SK-N-SH (cell line): ENCODE measurements around the gene PIK3R1. TPM values are rescaled to one million over a fixed set of nuclear protein-coding genes. Genes with fewer than 3 reads are reported as not detected.

ENCODE experiments used
- CTCF ChIA-PET: fragments of 300-600, 350-600 bp; formaldehyde crosslinking; extraction: SDS; loops from one replicate; lab custom pipeline; 2021; lab: Yijun Ruan, JAX
- POLR2A ChIA-PET: fragments of 350-600 bp; sonication (Branson Sonifier 250); formaldehyde crosslinking; extraction: SDS; loops from one replicate; lab custom pipeline; 2020; ENCODE audit warnings: antibody characterized with exemption, inconsistent platforms; lab: Yijun Ruan, JAX
- DNase-seq: peaks from one replicate; pipeline ENCODE4 v3.0.0; 2012
- H2AFZ ChIP-seq: fragments of 200-600 bp; sonication (generic); 2 replicates; pipeline ENCODE4 v1.8.1; 2016; ENCODE audit warnings: antibody characterized with exemption, mild to moderate bottlenecking, low read depth
- H3F3A ChIP-seq: fragments of 200-600 bp; sonication (generic); replicated peaks from 2 replicates; pipeline ENCODE3; 2016; ENCODE audit warnings: antibody characterized with exemption, mild to moderate bottlenecking; ENCODE audit not compliant: insufficient read depth
- H3K27ac ChIP-seq, 2 experiments: fragments of 200-500 bp in 1 of 2; fragments of 200-600 bp in 1 of 2; sonication (Bioruptor generic) in 1 of 2; sonication (generic), shearing (Covaris generic) in 1 of 2; 2 replicates each; pipeline versions ENCODE4 v1.5.1 to v1.6.1; 2014 to 2016; ENCODE audit warnings: low read depth in 2 of 2, inconsistent platforms in 1 of 2, low read length in 1 of 2, mild to moderate bottlenecking in 1 of 2, mixed read lengths in 1 of 2
- H3K27me3 ChIP-seq: fragments of 200-600 bp; sonication (generic), shearing (Covaris generic); 2 replicates; pipeline ENCODE4 v1.6.1; 2016; ENCODE audit warnings: mixed run types; ENCODE audit not compliant: insufficient read depth
- H3K36me3 ChIP-seq, 2 experiments: fragments of 200-500 bp in 1 of 2; fragments of 200-600 bp in 1 of 2; sonication (Bioruptor generic) in 1 of 2; sonication (generic) in 1 of 2; replicated peaks in 1 of 2; 2 replicates each; pipeline versions ENCODE3 to v1.5.1; 2014 to 2016; ENCODE audit warnings: low read length in 1 of 2, mild to moderate bottlenecking in 1 of 2; ENCODE audit not compliant: insufficient read depth in 2 of 2, control insufficient read depth in 1 of 2
- H3K4me1 ChIP-seq, 2 experiments: fragments of 200-500 bp in 1 of 2; fragments of 200-600 bp in 1 of 2; sonication (Bioruptor generic) in 1 of 2; sonication (generic), shearing (Covaris generic) in 1 of 2; 2 replicates each; pipeline versions ENCODE4 v1.5.1 to v1.6.1; 2014 to 2016; ENCODE audit warnings: low read depth in 1 of 2, low read length in 1 of 2, mixed run types in 1 of 2; ENCODE audit not compliant: insufficient read depth in 2 of 2, control insufficient read depth in 1 of 2
- H3K4me2 ChIP-seq: fragments of 200-600 bp; sonication (generic), shearing (Covaris generic); 2 replicates; pipeline ENCODE4 v1.6.1; 2017; ENCODE audit warnings: mixed run types
- H3K4me3 ChIP-seq, 2 experiments: fragments of 200-500 bp in 1 of 2; fragments of 200-600 bp in 1 of 2; sonication (Bioruptor generic) in 1 of 2; sonication (generic), shearing (Covaris generic) in 1 of 2; 2 replicates each; pipeline versions ENCODE4 v1.5.1 to v1.8.1; 2014 to 2016; ENCODE audit warnings: low read depth in 2 of 2, inconsistent platforms in 1 of 2, low read length in 1 of 2, mild to moderate bottlenecking in 1 of 2, mixed read lengths in 1 of 2, moderate library complexity in 1 of 2
- H3K79me2 ChIP-seq: fragments of 200-600 bp; sonication (generic); 2 replicates; pipeline ENCODE4 v1.8.1; 2017; ENCODE audit warnings: mild to moderate bottlenecking; ENCODE audit not compliant: insufficient read depth
- H3K9ac ChIP-seq: fragments of 200-600 bp; sonication (generic); 2 replicates; pipeline ENCODE4 v1.6.1; 2017; ENCODE audit warnings: mixed run types
- H3K9me2 ChIP-seq: fragments of 200-600 bp; sonication (generic); 2 replicates; pipeline ENCODE4 v1.6.1; 2017; ENCODE audit warnings: mixed run types
- H3K9me3 ChIP-seq: fragments of 200-600 bp; sonication (generic); 2 replicates; pipeline ENCODE4 v1.6.1; 2017; ENCODE audit warnings: mixed run types, mild to moderate bottlenecking, moderate library complexity
- H4K20me1 ChIP-seq: fragments of 200-600 bp; sonication (generic); 2 replicates; pipeline ENCODE4 v1.6.1; 2017; ENCODE audit warnings: mild to moderate bottlenecking, mixed run types; ENCODE audit not compliant: insufficient read depth
- FOSL2 ChIP-seq: IDR thresholded peaks from 2 replicates; pipeline ENCODE4 v1.4.0; 2012; ENCODE audit warnings: low read depth, mild to moderate bottlenecking, moderate library complexity, borderline replicate concordance
- FOXJ3 ChIP-seq: sonication (generic); formaldehyde crosslinking; IDR thresholded peaks from 2 replicates; pipeline ENCODE4 v1.5.1; 2020; ENCODE audit warnings: mild to moderate bottlenecking, missing genetic modification reagents
- FOXM1 ChIP-seq: IDR thresholded peaks from 2 replicates; pipeline ENCODE4 v1.4.0; 2012; ENCODE audit warnings: low read depth, mild to moderate bottlenecking
- GATA2 ChIP-seq: sonication (generic); formaldehyde crosslinking; IDR thresholded peaks from 2 replicates; pipeline ENCODE4 v1.5.0; 2020; ENCODE audit warnings: mild to moderate bottlenecking, missing genetic modification reagents
- MEF2A ChIP-seq: IDR thresholded peaks from 2 replicates; pipeline ENCODE4 v1.4.0; 2012; ENCODE audit warnings: low read depth, borderline replicate concordance
- MXI1 ChIP-seq: IDR thresholded peaks from 2 replicates; pipeline ENCODE4 v1.6.1; 2012; ENCODE audit warnings: mild to moderate bottlenecking, low read depth, low read length, improper control_type of control experiment
- NRF1 ChIP-seq: IDR thresholded peaks from 2 replicates; pipeline ENCODE4 v1.6.1; 2012; ENCODE audit warnings: low read depth, mild to moderate bottlenecking, low read length
- POLR2AphosphoS5 ChIP-seq: IDR thresholded peaks from 2 replicates; pipeline ENCODE4 v1.6.1; 2012; ENCODE audit warnings: low read depth, low read length
- RAD21 ChIP-seq: IDR thresholded peaks from 2 replicates; pipeline ENCODE4 v1.6.1; 2012; ENCODE audit warnings: mild to moderate bottlenecking, low read length
- RCOR1 ChIP-seq: fragments of 150-350 bp; IDR thresholded peaks from 2 replicates; pipeline ENCODE4 v1.6.1; 2017; ENCODE audit warnings: antibody characterized with exemption, low read length
- REST ChIP-seq: IDR thresholded peaks from 2 replicates; pipeline ENCODE4 v1.6.1; 2012; ENCODE audit warnings: mild to moderate bottlenecking, low read depth, low read length, moderate library complexity
- RFX5 ChIP-seq: IDR thresholded peaks from 2 replicates; pipeline ENCODE4 v1.6.1; 2012; ENCODE audit warnings: mild to moderate bottlenecking, improper control_type of control experiment, low read length
- TEAD4 ChIP-seq: IDR thresholded peaks from 2 replicates; pipeline ENCODE4 v1.4.0; 2012; ENCODE audit warnings: mild to moderate bottlenecking, borderline replicate concordance; ENCODE audit not compliant: insufficient read depth
- WGBS: methylation state at CpG from one replicate; pipeline ENCODE4 v1.1.6; 2017; ENCODE audit warnings: low lambda C conversion rate; 5-methylcytosine and 5-hydroxymethylcytosine counted together
- polyA plus RNA-seq, 3 experiments: library from polyadenylated mRNA; depleted of rRNA; stranded (reverse); fragments of >200 nt; gene quantifications; 2 replicates each; pipeline ENCODE4 v1.2.3, GENCODE V29; 2012
- TF ChIP-seq, protein P1 (sequence below): IDR thresholded peaks from 2 replicates; pipeline ENCODE4 v1.4.0; 2012; ENCODE audit warnings: low read depth
- TF ChIP-seq, protein P2 (sequence below): IDR thresholded peaks from 2 replicates; pipeline ENCODE4 v1.4.0; 2012; ENCODE audit warnings: low read depth, borderline replicate concordance
- TF ChIP-seq, protein P3 (sequence below): fragments of 150-350 bp; IDR thresholded peaks from 2 replicates; pipeline ENCODE4 v1.6.1; 2016; ENCODE audit warnings: mild to moderate bottlenecking, low read depth, low read length

The PIK3R1 gene
- polyA plus RNA-seq, 1 of the 3 experiments (the other 2 are of a cell fraction) = 2.0 TPM

- H3K9ac ChIP-seq = peak overlapping the region; percentile 16; the same call in 1 of the 2 replicates
- peaks cover 7 to 17% of the 10 kb centered on the region in 2 experiments; a peak in 3 of 4 replicates for H3K4me1 ChIP-seq
- no peak for TF ChIP-seq NRF1
- peak; percentile 45 for TF ChIP-seq MXI1
- TF ChIP-seq GATA2 (CRISPR knock-in tag) = peak; percentile 58; the same call in 1 of the 2 replicates
- TF ChIP-seq REST = no peak
- TF ChIP-seq, protein P1, sequence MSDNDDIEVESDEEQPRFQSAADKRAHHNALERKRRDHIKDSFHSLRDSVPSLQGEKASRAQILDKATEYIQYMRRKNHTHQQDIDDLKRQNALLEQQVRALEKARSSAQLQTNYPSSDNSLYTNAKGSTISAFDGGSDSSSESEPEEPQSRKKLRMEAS = no peak
- no peak for TF ChIP-seq RFX5
- TF ChIP-seq FOSL2 = no peak
- no peak for TF ChIP-seq RAD21
- TF ChIP-seq FOXJ3 (CRISPR knock-in tag) = no peak
- no peak for TF ChIP-seq FOXM1
- TF ChIP-seq, protein P2, sequence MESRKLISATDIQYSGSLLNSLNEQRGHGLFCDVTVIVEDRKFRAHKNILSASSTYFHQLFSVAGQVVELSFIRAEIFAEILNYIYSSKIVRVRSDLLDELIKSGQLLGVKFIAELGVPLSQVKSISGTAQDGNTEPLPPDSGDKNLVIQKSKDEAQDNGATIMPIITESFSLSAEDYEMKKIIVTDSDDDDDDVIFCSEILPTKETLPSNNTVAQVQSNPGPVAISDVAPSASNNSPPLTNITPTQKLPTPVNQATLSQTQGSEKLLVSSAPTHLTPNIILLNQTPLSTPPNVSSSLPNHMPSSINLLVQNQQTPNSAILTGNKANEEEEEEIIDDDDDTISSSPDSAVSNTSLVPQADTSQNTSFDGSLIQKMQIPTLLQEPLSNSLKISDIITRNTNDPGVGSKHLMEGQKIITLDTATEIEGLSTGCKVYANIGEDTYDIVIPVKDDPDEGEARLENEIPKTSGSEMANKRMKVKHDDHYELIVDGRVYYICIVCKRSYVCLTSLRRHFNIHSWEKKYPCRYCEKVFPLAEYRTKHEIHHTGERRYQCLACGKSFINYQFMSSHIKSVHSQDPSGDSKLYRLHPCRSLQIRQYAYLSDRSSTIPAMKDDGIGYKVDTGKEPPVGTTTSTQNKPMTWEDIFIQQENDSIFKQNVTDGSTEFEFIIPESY = no peak
- no peak for TF ChIP-seq POLR2AphosphoS5
- TF ChIP-seq MEF2A = no peak
- TF ChIP-seq, protein P3, sequence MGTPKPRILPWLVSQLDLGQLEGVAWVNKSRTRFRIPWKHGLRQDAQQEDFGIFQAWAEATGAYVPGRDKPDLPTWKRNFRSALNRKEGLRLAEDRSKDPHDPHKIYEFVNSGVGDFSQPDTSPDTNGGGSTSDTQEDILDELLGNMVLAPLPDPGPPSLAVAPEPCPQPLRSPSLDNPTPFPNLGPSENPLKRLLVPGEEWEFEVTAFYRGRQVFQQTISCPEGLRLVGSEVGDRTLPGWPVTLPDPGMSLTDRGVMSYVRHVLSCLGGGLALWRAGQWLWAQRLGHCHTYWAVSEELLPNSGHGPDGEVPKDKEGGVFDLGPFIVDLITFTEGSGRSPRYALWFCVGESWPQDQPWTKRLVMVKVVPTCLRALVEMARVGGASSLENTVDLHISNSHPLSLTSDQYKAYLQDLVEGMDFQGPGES = no peak
- TF ChIP-seq RCOR1 = no peak
- no peak for TF ChIP-seq TEAD4
- H3K27ac ChIP-seq = peak overlapping the region in 1 of 2 experiments; percentile 97; a peak in 3 of 4 replicates
- H3K79me2 ChIP-seq = no peaks in the 10 kb centered on the region
- no peaks in the 10 kb centered on the region for H3K9me2 ChIP-seq
- peaks cover 15% of the 10 kb centered on the region for H3F3A ChIP-seq
- H3K36me3 ChIP-seq = peaks cover 9 to 28% of the 10 kb centered on the region in 2 experiments
- H3K4me3 ChIP-seq = peak overlapping the region; percentile 57 to 59
- WGBS = 31% methylated on average over 25 of the region's 45 CpGs
- ChIA-PET CTCF (interaction anchor here (0.6 to 3.8 kb wide), 19 partner anchors 15 to 759 kb away, joined by 3 to 43 read pairs (median 4); partner anchors contain the start of gene PIK3R1), POLR2A (interaction anchor here (1.0 to 1.1 kb wide), 3 partner anchors 667 to 719 kb away, joined by 3 to 5 read pairs (median 3); no protein-coding TSS in a partner anchor)
- no peaks in the 10 kb centered on the region for H3K27me3 ChIP-seq
- H3K9me3 ChIP-seq = no peaks in the 10 kb centered on the region
- no peaks in the 10 kb centered on the region; the same call in 1 of the 2 replicates for H4K20me1 ChIP-seq
- peak; percentile 83 for DNase-seq
- peak overlapping the region; percentile 19; the same call in 1 of the 2 replicates for H2AFZ ChIP-seq
- H3K4me2 ChIP-seq = peak overlapping the region; percentile 81
These were observed 72.6 kb downstream of the PIK3R1 start for GRCh38 chr5:68287976-68288706.
